Uterus (tissue), 4 donors: ENCODE results near the gene PIM1. TPM values are rescaled to one million over a fixed set of nuclear protein-coding genes. Genes with fewer than 3 reads are reported as not detected.

Experiments used
- DNase-seq, 2 donors: peaks; one replicate each; pipeline ENCODE4 v3.0.0-alpha.2; 2019 to 2020
- H3K27ac ChIP-seq, 2 donors: fragments of 200-600 bp; sonication (generic); 1 replicate in 1 of 2; 2 replicates in 1 of 2; pipeline ENCODE4 v1.5.1; 2016 to 2018
- H3K27me3 ChIP-seq, 2 donors: fragments of 200-600 bp; sonication (generic); one replicate each; pipeline ENCODE4 v1.5.1; 2018 to 2019; ENCODE audit warnings: control low read depth in 1 of 2
- H3K36me3 ChIP-seq, 2 donors: fragments of 200-600 bp; sonication (generic); one replicate each; pipeline ENCODE4 v1.5.1; 2019; ENCODE audit warnings: control low read depth in 1 of 2
- H3K4me1 ChIP-seq, 2 donors: fragments of 200-600 bp; sonication (generic); one replicate each; pipeline ENCODE4 v1.5.1; 2018 to 2019; ENCODE audit warnings: control low read depth in 1 of 2
- H3K4me3 ChIP-seq, 2 donors: fragments of 200-600 bp; sonication (generic); 1 replicate in 1 of 2; 2 replicates in 1 of 2; pipeline ENCODE4 v1.5.1; 2018 to 2019; ENCODE audit warnings: mild to moderate bottlenecking in 1 of 2
- H3K9me3 ChIP-seq, 2 donors: fragments of 200-600 bp; sonication (generic); one replicate each; pipeline ENCODE4 v1.5.1; 2019; ENCODE audit warnings: control low read depth in 1 of 2
- CTCF ChIP-seq, 4 experiments: fragments of 200-600 bp in 2 of 4; fragments of 450-650 bp in 2 of 4; sonication (generic) in 2 of 4; IDR thresholded peaks; one replicate each; pipeline ENCODE4 v1.5.1; 2016 to 2019; ENCODE audit warnings: antibody characterized with exemption in 4 of 4, mild to moderate bottlenecking in 2 of 4, moderate library complexity in 1 of 4
- POLR2A ChIP-seq, 2 donors: fragments of 450-650 bp; IDR thresholded peaks; one replicate each; pipeline ENCODE4 v1.6.1; 2016; ENCODE audit warnings: antibody characterized with exemption in 2 of 2, mild to moderate bottlenecking in 1 of 2, moderate library complexity in 1 of 2
- intact Hi-C: fragments of 100-400 bp; cut with DNase I; formaldehyde crosslinking; loops from one replicate; pipeline ENCODE4 v1.15.1; 2023; ENCODE audit warnings: low total_unique reads
- total RNA-seq, 4 donors: library from RNA; depleted of rRNA in 3 of 4; stranded (reverse); fragments of >200 nt in 3 of 4; gene quantifications; one replicate each; pipeline versions ENCODE4 v1.1.0 to v1.2.4, GENCODE V29; 2014 to 2023
- donor health status: DM: yes; HTN: yes; CAD: no.

The PIM1 gene
- total RNA-seq, 4 donors from 2014 or later, result 2.0 to 44.5 (median 28.8) TPM

GRCh38 chr6:37205175-37205996, 35.4 kb downstream of the PIM1 start:
- H3K9me3 ChIP-seq, result no peaks in the 10 kb centered on the region
- no peak for DNase-seq
- no peaks in the 10 kb centered on the region for H3K36me3 ChIP-seq
- no peaks in the 10 kb centered on the region for H3K4me1 ChIP-seq
- H3K27ac ChIP-seq, result no peak overlapping the region
- no peak overlapping the region for H3K4me3 ChIP-seq
- intact Hi-C loops, result loop anchor here (10.0 kb wide), 1 partner anchor 181 kb away; no protein-coding TSS in a partner anchor
- TF ChIP-seq CTCF (IDR thresholded peaks at IDR 0.05) (no peak), POLR2A (IDR thresholded peaks at IDR 0.05) (no peak)
- no peaks in the 10 kb centered on the region for H3K27me3 ChIP-seq

GRCh38 chr6:37205997-37206340, 36.0 kb downstream of the PIM1 start:
- Histone ChIP-seq H3K9me3 (no peaks in the 10 kb centered on the region), H3K36me3 (no peaks in the 10 kb centered on the region), H3K27ac (no peak overlapping the region), H3K4me1 (no peaks in the 10 kb centered on the region), H3K27me3 (no peaks in the 10 kb centered on the region), H3K4me3 (no peak overlapping the region)
- TF ChIP-seq CTCF (IDR thresholded peaks at IDR 0.05) (no peak), POLR2A (IDR thresholded peaks at IDR 0.05) (no peak)
- DNase-seq, result no peak
- intact Hi-C loops, result loop anchor here (10.0 kb wide), 1 partner anchor 181 kb away; no protein-coding TSS in a partner anchor

GRCh38 chr6:37206622-37207021, 36.7 kb downstream of the PIM1 start:
- Histone ChIP-seq H3K27ac (no peak overlapping the region), H3K4me1 (no peaks in the 10 kb centered on the region), H3K9me3 (no peaks in the 10 kb centered on the region), H3K27me3 (no peaks in the 10 kb centered on the region), H3K36me3 (no peaks in the 10 kb centered on the region), H3K4me3 (no peak overlapping the region)
- no peak for DNase-seq
- TF ChIP-seq CTCF (IDR thresholded peaks at IDR 0.05), result no peak
- TF ChIP-seq POLR2A (IDR thresholded peaks at IDR 0.05), result no peak
- intact Hi-C loops, result loop anchor here (10.0 kb wide), 1 partner anchor 182 kb away; no protein-coding TSS in a partner anchor

GRCh38 chr6:37207903-37208456, 38.0 kb downstream of the PIM1 start:
- intact Hi-C loops, result loop anchor here (10.0 kb wide), 1 partner anchor 183 kb away; no protein-coding TSS in a partner anchor

More at GRCh38 chr6:37207903-37208456, 38.0 kb downstream of the PIM1 start:
- Histone ChIP-seq H3K27ac (no peak overlapping the region), H3K36me3 (no peaks in the 10 kb centered on the region), H3K27me3 (no peaks in the 10 kb centered on the region), H3K9me3 (no peaks in the 10 kb centered on the region), H3K4me3 (no peak overlapping the region), H3K4me1 (no peaks in the 10 kb centered on the region)
- peak; percentile 60 for DNase-seq
- no peak for TF ChIP-seq POLR2A (IDR thresholded peaks at IDR 0.05)
- TF ChIP-seq CTCF (IDR thresholded peaks at IDR 0.05), result peak; percentile 13 to 53 (median 47)
